GM12873 (cell line): ENCODE results near the gene AKR1E2.

Experiments used
- CTCF ChIP-seq: IDR thresholded peaks from 2 replicates; pipeline ENCODE4 v1.5.1; 2012; ENCODE audit warnings: low read depth, mild to moderate bottlenecking, moderate library complexity, low read length, control low read depth; ENCODE audit not compliant: insufficient read depth; ENCODE audit errors: missing control alignments

The AKR1E2 gene

GRCh38 chr10:4825868-4826791 is at the start of gene AKR1E2:
TSS of gene AKR1E2 (plus strand) at chr10:4826207. CDS start at chr10:4826325, 118 bp downstream.
- TF ChIP-seq CTCF, result no peak

- TF ChIP-seq CTCF, result no peak
Observed at GRCh38 chr10:4776234-4776638, 49.8 kb upstream of the AKR1E2 start.

GRCh38 chr10:4778761-4779160 is 47.2 kb upstream of the AKR1E2 start:
- no peak for TF ChIP-seq CTCF

GRCh38 chr10:4780091-4780490 is 45.9 kb upstream of the AKR1E2 start:
- no peak for TF ChIP-seq CTCF

GRCh38 chr10:4780782-4781181 is 45.2 kb upstream of the AKR1E2 start:
- no peak for TF ChIP-seq CTCF

DNA sequence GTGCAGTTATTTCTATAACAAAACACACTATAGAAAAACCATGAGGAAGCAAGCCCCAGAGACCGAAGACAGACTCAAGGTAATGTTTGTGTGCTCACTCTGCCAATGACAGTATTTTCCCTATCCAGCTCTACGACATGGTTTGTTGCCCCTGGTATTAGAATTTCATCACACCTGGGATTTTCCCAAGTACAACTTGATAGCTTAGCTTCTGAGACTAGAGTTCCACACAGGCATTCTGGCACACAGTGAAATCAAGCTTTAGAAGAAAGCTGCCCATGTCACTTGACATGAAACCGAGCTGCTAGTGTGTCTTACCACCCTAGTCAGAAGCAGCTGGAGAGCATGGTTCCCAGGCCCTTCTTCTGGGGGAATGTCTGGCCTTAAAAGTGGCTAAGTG is 44.1 kb upstream of the AKR1E2 start:
- TF ChIP-seq CTCF, result no peak

GRCh38 chr10:4784667-4785333 is 41.2 kb upstream of the AKR1E2 start:
- no peak for TF ChIP-seq CTCF
